ENCODE results near the gene PRDM13. TPM values are rescaled to one million over a fixed set of nuclear protein-coding genes. Genes with fewer than 3 reads are reported as not detected.
A peak's percentile ranks its signal among the peaks of the same experiment; 100 is the strongest.
"Not testable (repeated sequence)": the region's sequence is repeated elsewhere in the genome, so short reads cannot be mapped to it uniquely, and the experiment has no call there.

PRDM13 gene
- total RNA-seq, 3 donors from 2014 or later: not detected

- H3K4me1 ChIP-seq (ENCODE audit: low read depth): peaks cover 19% of the 10 kb centered on the region
- H3K36me3 ChIP-seq (ENCODE audit: low read depth): no peaks in the 10 kb centered on the region
- intact Hi-C loops (cut with DNase I, micrococcal nuclease): no loop called here
- TF ChIP-seq CTCF (IDR thresholded peaks at IDR 0.05): no peak
- H3K9me3 ChIP-seq: no peaks in the 10 kb centered on the region
- ATAC-seq: no peak
- no peak for DNase-seq
- H3K4me3 ChIP-seq: no peak overlapping the region
These were observed 10.5 kb downstream of the PRDM13 start for GRCh38 chr6:99617131-99617530.

DNA sequence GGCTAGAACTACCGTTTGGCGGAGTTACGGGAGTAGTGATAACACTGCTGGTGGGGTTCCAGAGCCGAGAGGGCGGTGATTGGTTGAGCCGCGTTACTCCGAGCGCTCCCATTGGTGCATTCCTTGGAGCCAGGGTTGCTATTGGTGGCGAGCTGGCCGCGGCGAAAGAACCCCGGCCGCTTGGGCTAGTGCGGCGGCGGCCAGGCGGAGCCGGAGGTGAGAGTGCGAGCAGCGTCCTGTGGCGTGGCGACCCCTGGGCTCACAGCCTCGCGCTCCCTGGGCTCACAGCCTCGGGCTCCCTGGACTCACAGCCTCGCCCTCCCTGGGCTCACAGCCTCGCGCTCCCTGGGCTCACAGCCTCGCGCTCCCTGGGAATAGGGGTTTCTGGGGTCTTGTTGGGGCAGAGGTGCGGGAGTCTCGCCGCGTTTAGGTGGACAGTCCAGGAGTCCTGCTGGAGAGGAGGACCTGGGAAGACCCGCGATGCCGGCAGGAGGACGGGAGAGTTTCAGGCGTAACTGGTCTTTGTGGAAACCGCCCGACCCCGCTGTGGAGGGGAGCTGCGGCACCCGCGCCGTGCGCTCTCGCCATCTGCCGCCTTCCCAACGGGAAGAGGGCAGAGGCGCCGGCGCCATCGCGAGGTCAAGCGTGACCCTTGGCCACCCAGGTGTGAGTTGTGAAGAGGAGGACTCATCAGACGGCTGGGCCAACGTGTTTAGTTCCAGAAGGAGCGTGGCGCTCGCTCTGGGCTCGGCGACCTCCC lies 12.2 kb downstream of the PRDM13 start:
- no peak for ATAC-seq
- no peaks in the 10 kb centered on the region for H3K36me3 ChIP-seq (ENCODE audit: low read depth)
- intact Hi-C loops (cut with DNase I, micrococcal nuclease): no loop called here
- H3K4me3 ChIP-seq: no peak overlapping the region
- peaks cover 10% of the 10 kb centered on the region for H3K4me1 ChIP-seq (ENCODE audit: low read depth)
- H3K9me3 ChIP-seq: no peaks in the 10 kb centered on the region
- DNase-seq: peak in 1 of 3 donors; percentile 27
- TF ChIP-seq CTCF (IDR thresholded peaks at IDR 0.05): no peak

GRCh38 chr6:99619409-99619762 lies 12.8 kb downstream of the PRDM13 start:
- Histone ChIP-seq H3K4me3 (no peak overlapping the region), H3K36me3 (ENCODE audit: low read depth) (no peaks in the 10 kb centered on the region), H3K4me1 (ENCODE audit: low read depth) (peaks cover 5% of the 10 kb centered on the region), H3K9me3 (no peaks in the 10 kb centered on the region)
- ATAC-seq (no peak), DNase-seq (no peak)
- intact Hi-C loops (cut with DNase I, micrococcal nuclease): no loop called here
- no peak for TF ChIP-seq CTCF (IDR thresholded peaks at IDR 0.05)

DNA sequence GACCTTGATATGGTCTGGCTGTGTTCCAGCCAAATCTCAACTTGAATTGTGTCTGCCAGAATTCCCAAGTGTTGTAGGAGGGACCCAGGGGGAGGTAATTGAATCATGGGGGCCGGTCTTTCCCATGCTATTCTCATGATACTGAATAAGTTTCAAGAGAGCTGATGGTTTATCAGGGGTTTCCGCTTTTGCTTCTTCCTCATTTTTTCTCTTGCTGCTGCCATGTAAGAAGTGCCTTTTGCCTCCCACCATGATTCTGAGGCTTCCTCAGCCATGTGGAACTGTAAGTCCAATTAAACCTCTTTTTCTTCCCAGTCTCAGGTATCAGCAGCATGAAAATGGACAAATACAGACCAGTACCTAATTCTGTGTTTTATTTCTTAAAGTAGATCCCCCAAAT lies 15.4 kb downstream of the PRDM13 start:
- H3K4me1 ChIP-seq (ENCODE audit: low read depth); intact Hi-C loops (cut with DNase I, micrococcal nuclease); ATAC-seq; H3K9me3 ChIP-seq; H3K36me3 ChIP-seq (ENCODE audit: low read depth); DNase-seq; H3K4me3 ChIP-seq: not testable (repeated sequence)

DNA sequence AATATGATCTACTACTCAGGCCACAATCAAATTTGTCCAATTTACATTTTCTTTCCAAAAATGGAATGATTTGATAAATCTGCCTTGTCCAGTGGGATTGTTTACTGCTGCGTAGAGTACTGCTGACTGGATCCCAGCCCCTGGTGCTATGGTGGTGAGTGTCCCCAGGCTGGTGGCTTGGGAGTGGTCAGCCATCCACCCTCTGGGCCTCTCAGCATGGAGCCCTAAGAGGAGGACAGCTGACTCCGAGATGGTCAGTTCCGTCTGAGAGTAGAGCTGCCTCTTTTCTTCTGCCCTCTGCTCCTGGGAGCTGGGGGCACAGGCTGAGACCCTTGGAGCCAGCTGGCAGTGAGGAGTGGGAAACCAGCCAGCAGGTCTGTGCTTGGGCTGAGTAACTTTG lies 22.7 kb downstream of the PRDM13 start:
- no peaks in the 10 kb centered on the region for H3K9me3 ChIP-seq
- no peak for ATAC-seq
- no peak overlapping the region for H3K4me3 ChIP-seq
- H3K36me3 ChIP-seq (ENCODE audit: low read depth): no peaks in the 10 kb centered on the region
- no peak for DNase-seq
- intact Hi-C loops (cut with DNase I, micrococcal nuclease): no loop called here
- no peaks in the 10 kb centered on the region for H3K4me1 ChIP-seq (ENCODE audit: low read depth)
- no peak for TF ChIP-seq CTCF (IDR thresholded peaks at IDR 0.05)

GRCh38 chr6:99637629-99638028 lies 31.0 kb downstream of the PRDM13 start:
- peaks cover 8% of the 10 kb centered on the region for H3K9me3 ChIP-seq
- no peak overlapping the region for H3K4me3 ChIP-seq
- no peak for TF ChIP-seq CTCF (IDR thresholded peaks at IDR 0.05)
- no peaks in the 10 kb centered on the region for H3K36me3 ChIP-seq (ENCODE audit: low read depth)
- H3K4me1 ChIP-seq (ENCODE audit: low read depth): no peaks in the 10 kb centered on the region
- no peak for ATAC-seq
- intact Hi-C loops (cut with DNase I, micrococcal nuclease): no loop called here
- no peak for DNase-seq

DNA sequence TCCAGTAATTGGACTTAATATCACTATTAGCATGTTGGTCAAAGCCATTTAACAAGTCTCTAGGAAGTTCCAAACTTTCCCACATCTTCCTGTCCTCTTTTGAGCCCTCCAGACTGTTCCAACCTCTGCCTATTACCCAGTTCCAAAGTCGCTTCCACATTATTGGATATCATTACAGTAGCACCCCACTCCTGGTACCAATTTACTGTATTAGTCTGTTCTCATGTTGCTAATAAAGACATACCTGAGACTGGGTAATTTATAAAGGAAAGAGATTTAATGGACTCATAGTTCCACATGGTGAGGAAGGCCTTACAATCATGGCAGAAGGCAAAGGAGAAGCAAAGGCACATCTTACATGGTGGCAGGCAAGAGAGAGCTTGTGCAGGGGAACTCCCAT lies 31.7 kb downstream of the PRDM13 start:
- intact Hi-C loops (cut with DNase I, micrococcal nuclease); H3K9me3 ChIP-seq; H3K4me1 ChIP-seq (ENCODE audit: low read depth); H3K4me3 ChIP-seq; H3K36me3 ChIP-seq (ENCODE audit: low read depth); ATAC-seq; DNase-seq: not testable (repeated sequence)

Data from mucosa of descending colon (tissue), 3 donors.